ENCODE results near the gene HIGD1A.

DNA sequence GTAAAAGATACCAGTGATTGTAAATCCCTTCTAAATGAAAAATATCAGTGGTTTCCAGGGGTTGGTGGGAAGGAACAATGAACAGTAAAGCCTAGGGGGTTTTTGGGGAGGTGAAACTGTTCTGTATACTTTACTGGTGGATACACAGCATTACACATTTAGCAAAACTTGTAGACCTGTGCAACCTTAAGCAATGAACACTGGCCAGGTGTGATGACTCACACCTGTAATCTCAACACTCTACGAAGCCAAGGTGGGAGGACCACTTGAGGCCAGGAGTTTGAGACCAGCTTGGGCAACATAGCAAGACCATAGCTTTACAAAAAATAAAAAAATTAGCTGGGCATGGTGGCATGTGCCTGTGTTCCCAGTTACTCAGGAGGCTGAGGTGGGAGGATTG, 33.0 kb downstream of the HIGD1A start:
- TF ChIP-seq GATA2 (IDR thresholded peaks at IDR 0.05; ENCODE audit: low read depth, low read length) (no peak), GATA3 (IDR thresholded peaks at IDR 0.05; ENCODE audit: low read depth, low read length) (no peak)

Data from SH-SY5Y (cell line).